ENCODE results near the gene CCR2. TPM values are rescaled to one million over a fixed set of nuclear protein-coding genes. Genes with fewer than 3 reads are reported as not detected.
A peak's percentile ranks its signal among the peaks of the same experiment; 100 is the strongest.

CCR2 gene
- polyA plus RNA-seq, 3 donors from 2014 or later, result 3.5 to 10.8 (median 6.7) TPM

DNA sequence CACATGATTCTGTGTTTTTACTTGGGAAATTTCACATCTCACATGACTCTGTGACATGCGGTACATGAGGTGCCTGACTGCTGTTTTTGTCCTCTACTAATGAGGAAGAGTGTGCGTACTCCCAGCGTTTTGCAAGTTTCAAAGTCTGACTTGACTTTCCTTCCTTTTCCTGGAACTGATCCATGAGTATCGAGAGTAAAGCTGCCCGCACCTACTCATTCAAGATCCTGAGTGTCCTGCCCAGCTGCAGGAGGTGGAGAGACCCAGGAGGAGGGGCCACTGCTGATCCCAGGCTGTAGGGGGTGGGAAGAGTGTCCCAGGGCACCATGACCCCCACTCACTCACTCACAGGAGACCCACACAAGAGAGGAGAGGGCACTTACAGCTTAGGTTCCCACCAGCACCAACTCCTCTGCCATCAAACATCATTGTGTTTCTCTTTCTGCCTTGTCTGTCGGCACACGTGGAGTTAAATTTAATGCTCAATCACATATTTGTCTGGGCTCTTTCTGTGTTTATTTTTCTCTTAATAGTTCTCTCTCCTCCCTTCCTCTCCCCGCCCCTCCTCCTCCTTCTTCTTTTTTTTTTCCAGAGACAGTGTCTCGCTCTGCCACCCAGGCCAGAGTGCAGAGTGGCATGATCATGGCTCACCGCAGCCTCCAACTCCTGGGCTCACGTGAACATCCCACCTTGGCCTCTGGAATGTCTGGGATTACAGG, 51.5 kb downstream of the CCR2 start:
- Mint-ChIP-seq H3K27ac (peak overlapping the region in 4 of 6 donors; percentile 34 to 92 (median 85)), H3K27me3 (ENCODE audit: low read depth in 3 of 3) (peaks cover 0 to 3% (median 3%) of the 10 kb centered on the region in 3 donors), H3K36me3 (no peaks in the 10 kb centered on the region), H3K4me3 (no peak overlapping the region), H3K4me1 (peaks cover 29 to 37% of the 10 kb centered on the region in 2 donors), H3K9me3 (no peaks in the 10 kb centered on the region)
- no peak for DNase-seq

GRCh38 chr3:46406443-46406787, 52.5 kb downstream of the CCR2 start:
- H3K27ac Mint-ChIP-seq, result peak overlapping the region; percentile 79 to 92 (median 88)

DNA sequence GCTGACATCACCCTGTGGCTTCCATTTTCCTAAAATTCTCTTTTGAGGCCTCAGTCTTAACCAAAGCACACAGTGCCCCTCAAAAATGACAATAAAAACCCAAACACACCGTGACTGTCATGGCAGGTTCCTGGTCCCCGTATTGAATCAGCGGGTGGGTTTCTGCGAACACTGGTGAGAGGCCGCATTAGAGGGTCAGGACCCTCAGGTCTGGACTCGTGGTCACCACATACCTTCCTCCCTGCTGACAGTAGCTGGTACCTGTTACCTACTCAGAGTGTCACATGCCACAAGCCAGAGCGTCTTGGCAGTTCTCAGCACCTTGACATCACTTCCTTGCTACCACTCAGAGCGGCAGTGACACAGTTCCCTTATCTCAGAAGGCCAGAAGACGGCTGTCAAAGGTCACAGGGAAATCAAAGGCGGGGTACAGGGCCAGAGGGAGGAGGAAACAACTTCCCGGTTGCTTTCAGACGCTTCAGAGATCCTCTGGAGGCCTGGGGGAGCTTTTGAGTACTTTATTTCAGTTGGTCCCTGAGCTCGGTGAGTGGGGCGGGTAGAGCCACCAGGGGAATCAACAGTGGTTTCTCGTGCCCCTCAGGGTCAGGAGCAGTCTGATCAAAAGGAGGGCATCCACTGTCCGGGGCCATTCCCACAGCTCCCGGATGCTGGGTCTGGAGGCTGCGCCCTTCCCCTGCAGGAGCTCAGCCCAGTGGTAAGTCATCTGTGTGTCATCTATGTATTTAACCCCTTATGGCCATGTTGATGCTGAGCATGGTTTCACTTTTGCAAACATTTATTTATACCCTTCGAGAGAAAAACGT, 53.1 kb downstream of the CCR2 start, which contains the start of the genes CCR5AS and CCRL2:
CCR5AS (minus strand) TSS at position 279 of the 824 bp plus-strand sequence.
CCRL2 (plus strand) TSS at position 472 of the 824 bp plus-strand sequence. CDS start 821 bp downstream, outside the sequence.
- peaks cover 29 to 37% of the 10 kb centered on the region in 2 donors for H3K4me1 Mint-ChIP-seq
- H3K27me3 Mint-ChIP-seq (ENCODE audit: low read depth in 3 of 3), result peaks cover 0 to 3% (median 3%) of the 10 kb centered on the region in 3 donors
- H3K4me3 Mint-ChIP-seq, result peak within 1 kb of the TSS; percentile 73 to 86 (median 82)
- H3K27ac Mint-ChIP-seq, result peak within 1 kb of the TSS; percentile 79 to 92 (median 88)
- H3K36me3 Mint-ChIP-seq, result no peaks in the 10 kb centered on the region
- peak; percentile 34 to 53 (median 44) for DNase-seq
- H3K9me3 Mint-ChIP-seq, result no peaks in the 10 kb centered on the region

More at GRCh38 chr3:46406443-46406787, 52.5 kb downstream of the CCR2 start:
- no peaks in the 10 kb centered on the region for H3K9me3 Mint-ChIP-seq
- peaks cover 0 to 3% (median 3%) of the 10 kb centered on the region in 3 donors for H3K27me3 Mint-ChIP-seq (ENCODE audit: low read depth in 3 of 3)
- no peak for DNase-seq
- H3K36me3 Mint-ChIP-seq, result no peaks in the 10 kb centered on the region
- peak overlapping the region in 2 of 5 donors; percentile 41 to 45 for H3K4me3 Mint-ChIP-seq
- peaks cover 29 to 37% of the 10 kb centered on the region in 2 donors for H3K4me1 Mint-ChIP-seq

DNA sequence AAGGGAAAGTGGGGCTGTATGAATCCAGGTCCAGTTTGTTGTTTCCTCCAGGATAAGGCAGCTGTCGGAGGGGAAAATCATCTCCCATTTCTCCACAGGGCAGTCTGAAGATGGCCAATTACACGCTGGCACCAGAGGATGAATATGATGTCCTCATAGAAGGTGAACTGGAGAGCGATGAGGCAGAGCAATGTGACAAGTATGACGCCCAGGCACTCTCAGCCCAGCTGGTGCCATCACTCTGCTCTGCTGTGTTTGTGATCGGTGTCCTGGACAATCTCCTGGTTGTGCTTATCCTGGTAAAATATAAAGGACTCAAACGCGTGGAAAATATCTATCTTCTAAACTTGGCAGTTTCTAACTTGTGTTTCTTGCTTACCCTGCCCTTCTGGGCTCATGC, 54.1 kb downstream of the CCR2 start:
- no peak for DNase-seq
- no peaks in the 10 kb centered on the region for H3K36me3 Mint-ChIP-seq
- H3K27ac Mint-ChIP-seq, result peak overlapping the region; percentile 25 to 92 (median 76)

GRCh38 chr3:46408853-46409252, 54.9 kb downstream of the CCR2 start:
- peak overlapping the region in 1 of 5 donors; percentile 2 for H3K4me3 Mint-ChIP-seq
- no peak for DNase-seq
- H3K36me3 Mint-ChIP-seq, result no peaks in the 10 kb centered on the region
- peak overlapping the region in 1 of 6 donors; percentile 45 for H3K27ac Mint-ChIP-seq
- no peaks in the 10 kb centered on the region for H3K9me3 Mint-ChIP-seq
- peaks cover 29 to 37% of the 10 kb centered on the region in 2 donors for H3K4me1 Mint-ChIP-seq
- peaks cover 0 to 3% (median 0%) of the 10 kb centered on the region in 3 donors for H3K27me3 Mint-ChIP-seq (ENCODE audit: low read depth in 3 of 3)

More for the DNA sequence above, 54.1 kb downstream of the CCR2 start:
- H3K9me3 Mint-ChIP-seq, result no peaks in the 10 kb centered on the region
- H3K4me1 Mint-ChIP-seq, result peaks cover 29 to 37% of the 10 kb centered on the region in 2 donors
- H3K4me3 Mint-ChIP-seq, result peak overlapping the region; percentile 37 to 85 (median 78)
- peaks cover 0 to 3% (median 1%) of the 10 kb centered on the region in 3 donors for H3K27me3 Mint-ChIP-seq (ENCODE audit: low read depth in 3 of 3)

DNA sequence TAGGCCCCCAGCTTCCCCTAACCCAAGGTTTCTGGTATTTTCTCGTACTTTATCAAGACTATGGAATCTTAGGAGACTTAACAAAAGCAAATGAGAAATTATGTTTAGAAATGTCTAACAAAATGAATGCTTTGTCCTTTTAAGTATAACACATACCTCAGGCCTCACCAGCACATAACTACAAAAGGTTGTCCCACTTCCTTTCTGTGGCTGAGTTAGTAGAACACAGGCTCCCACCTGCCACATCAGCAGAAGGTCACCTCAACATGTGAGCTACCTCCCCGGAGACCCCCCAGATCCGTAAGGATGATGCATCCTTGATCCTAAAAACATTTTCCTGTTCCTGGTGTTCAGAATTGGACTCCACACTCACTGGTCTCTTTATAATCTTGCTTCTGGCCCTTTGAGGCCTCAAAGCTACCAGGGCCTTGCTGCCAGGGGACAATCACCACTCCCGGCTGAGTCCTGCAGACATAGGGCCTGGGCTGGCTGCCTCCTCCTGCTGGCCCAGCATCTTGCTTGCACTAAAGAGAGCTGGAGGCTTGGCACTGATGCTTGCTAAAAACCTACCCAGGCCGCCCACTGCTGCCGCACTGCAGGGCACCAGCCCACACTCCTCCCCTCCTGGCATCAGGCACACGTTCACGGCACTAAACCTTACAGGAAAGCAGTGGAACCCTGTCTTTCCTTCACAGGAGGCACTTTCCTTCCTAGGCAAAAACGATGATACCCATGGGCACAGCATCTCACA, 56.0 kb downstream of the CCR2 start:
- H3K27ac Mint-ChIP-seq, result peak overlapping the region in 4 of 6 donors; percentile 14 to 26 (median 22)

More for the DNA sequence above, 56.0 kb downstream of the CCR2 start:
- no peaks in the 10 kb centered on the region for H3K36me3 Mint-ChIP-seq
- peaks cover 29 to 37% of the 10 kb centered on the region in 2 donors for H3K4me1 Mint-ChIP-seq
- peak overlapping the region in 1 of 5 donors; percentile 26 for H3K4me3 Mint-ChIP-seq
- no peak for DNase-seq
- no peaks in the 10 kb centered on the region for H3K9me3 Mint-ChIP-seq
- peaks cover 0 to 2% (median 0%) of the 10 kb centered on the region in 3 donors for H3K27me3 Mint-ChIP-seq (ENCODE audit: low read depth in 3 of 3)

Other genes with a start within 250 kb of the CCR2 start
- gene CCR1, start 145.8 kb upstream of the CCR2 start, polyA plus RNA-seq, result 10 to 100 TPM; 10.5 to 24.1 (median 11.5) TPM
- under 1 TPM in 1 of 3 donors, not detected in 2; 0.39 TPM for gene CCR3, start 111.7 kb upstream of the CCR2 start, polyA plus RNA-seq
- 1 to 10 TPM in 2 of 3 donors, not detected in 1; 1.4 to 4.2 TPM for gene CCR5, start 16.8 kb downstream of the CCR2 start, polyA plus RNA-seq
- gene CCRL2, start 53.1 kb downstream of the CCR2 start, polyA plus RNA-seq, result 1 to 10 TPM; 1.3 to 2.0 (median 1.4) TPM
- not detected for gene LTF, start 110.8 kb downstream of the CCR2 start, polyA plus RNA-seq
- not detected for gene RTP3, start 143.9 kb downstream of the CCR2 start, polyA plus RNA-seq
- not detected for gene LRRC2, start 212.2 kb downstream of the CCR2 start, polyA plus RNA-seq